DND-41 (cell line): ENCODE results near the gene NPY.

Source experiments
- ATAC-seq: fragments of 200-7000 bp; cut with Tn5 transposase; 3 replicates; pipeline ENCODE4 v1.9.1; 2021; ENCODE audit warnings: low read depth; ENCODE audit not compliant: insufficient read depth
- DNase-seq: peaks from one replicate; pipeline ENCODE4 v3.0.0-alpha.2; 2020
- H2AFZ ChIP-seq: 2 replicates; pipeline ENCODE4 v1.6.0; 2012; ENCODE audit warnings: low read depth, low read length
- H3K27ac ChIP-seq: 2 replicates; pipeline ENCODE4 v1.5.1; 2012; ENCODE audit warnings: low read length, inconsistent platforms
- H3K27me3 ChIP-seq: fragments of 200-600 bp; sonication (generic); 2 replicates; pipeline ENCODE4 v1.6.0; 2012; ENCODE audit warnings: low read length, mild to moderate bottlenecking, inconsistent platforms; ENCODE audit not compliant: insufficient read depth, poor library complexity
- H3K36me3 ChIP-seq: 2 replicates; pipeline ENCODE4 v1.5.1; 2012; ENCODE audit warnings: low read length, inconsistent platforms; ENCODE audit not compliant: insufficient read depth
- H3K4me1 ChIP-seq: 2 replicates; pipeline ENCODE4 v1.5.1; 2012; ENCODE audit warnings: mild to moderate bottlenecking, low read length; ENCODE audit not compliant: insufficient read depth
- H3K4me2 ChIP-seq: 2 replicates; pipeline ENCODE4 v1.6.0; 2012; ENCODE audit warnings: mild to moderate bottlenecking, moderate library complexity, low read length, inconsistent platforms; ENCODE audit not compliant: insufficient read depth
- H3K4me3 ChIP-seq, 2 experiments: fragments of 200-600 bp in 1 of 2; shearing (Covaris generic) in 1 of 2; 2 replicates each; pipeline ENCODE4 v1.5.1; 2012 to 2016; ENCODE audit warnings: inconsistent platforms in 2 of 2, low read length in 2 of 2, mild to moderate bottlenecking in 2 of 2, low read depth in 1 of 2, moderate library complexity in 1 of 2
- H3K79me2 ChIP-seq: 2 replicates; pipeline ENCODE4 v1.6.0; 2012; ENCODE audit warnings: low read length, inconsistent platforms; ENCODE audit not compliant: insufficient read depth
- H3K9ac ChIP-seq: 2 replicates; pipeline ENCODE4 v1.6.0; 2012; ENCODE audit warnings: low read depth, mild to moderate bottlenecking, inconsistent platforms, low read length, moderate library complexity
- H3K9me3 ChIP-seq: 2 replicates; pipeline ENCODE4 v1.5.1; 2012; ENCODE audit warnings: low read length, moderate library complexity, mild to moderate bottlenecking, inconsistent platforms; ENCODE audit not compliant: insufficient read depth, severe bottlenecking
- H4K20me1 ChIP-seq: 2 replicates; pipeline ENCODE4 v1.6.0; 2012; ENCODE audit warnings: low read length; ENCODE audit not compliant: insufficient read depth
- EZH2 ChIP-seq: IDR thresholded peaks from 3 replicates; pipeline ENCODE4 v1.6.1; 2012; ENCODE audit warnings: borderline replicate concordance, low read depth, mild to moderate bottlenecking, moderate library complexity, low read length, inconsistent platforms; ENCODE audit not compliant: severe bottlenecking
- TF ChIP-seq, protein P1 (sequence below): IDR thresholded peaks from 2 replicates; pipeline ENCODE4 v1.5.1; 2012; ENCODE audit warnings: borderline replicate concordance, low read length, moderate library complexity, mild to moderate bottlenecking; ENCODE audit not compliant: poor library complexity, severe bottlenecking; ENCODE audit errors: extremely low read depth

The NPY gene

DNA sequence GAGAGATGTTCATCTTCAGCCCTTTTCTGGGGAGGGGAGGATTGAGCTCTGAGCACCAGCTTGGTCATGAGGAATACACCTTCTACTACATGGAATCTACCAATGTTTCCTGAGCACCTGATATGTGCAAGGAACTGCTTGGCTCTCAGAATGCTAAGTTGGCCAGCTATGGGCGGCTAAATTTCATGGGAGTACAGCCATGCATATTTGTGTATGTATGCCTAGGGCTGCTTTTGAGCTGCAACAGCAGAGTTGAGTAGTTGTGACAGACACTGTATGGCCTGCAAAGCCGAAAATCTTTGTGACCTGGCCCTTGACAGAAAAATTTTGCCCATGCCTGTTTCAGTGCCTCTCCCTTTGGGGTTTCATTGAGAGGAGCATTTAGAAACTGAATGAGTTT, 44.9 kb downstream of the NPY start:
- Histone ChIP-seq H3K79me2 (no peaks in the 10 kb centered on the region), H4K20me1 (no peaks in the 10 kb centered on the region), H3K27me3 (peaks cover 9% of the 10 kb centered on the region), H3K9ac (no peak overlapping the region), H3K9me3 (peaks cover 3% of the 10 kb centered on the region), H2AFZ (no peak overlapping the region), H3K4me2 (no peak overlapping the region), H3K4me1 (no peaks in the 10 kb centered on the region), H3K27ac (no peak overlapping the region), H3K4me3 (no peak overlapping the region), H3K36me3 (no peaks in the 10 kb centered on the region)
- TF ChIP-seq, protein P1, sequence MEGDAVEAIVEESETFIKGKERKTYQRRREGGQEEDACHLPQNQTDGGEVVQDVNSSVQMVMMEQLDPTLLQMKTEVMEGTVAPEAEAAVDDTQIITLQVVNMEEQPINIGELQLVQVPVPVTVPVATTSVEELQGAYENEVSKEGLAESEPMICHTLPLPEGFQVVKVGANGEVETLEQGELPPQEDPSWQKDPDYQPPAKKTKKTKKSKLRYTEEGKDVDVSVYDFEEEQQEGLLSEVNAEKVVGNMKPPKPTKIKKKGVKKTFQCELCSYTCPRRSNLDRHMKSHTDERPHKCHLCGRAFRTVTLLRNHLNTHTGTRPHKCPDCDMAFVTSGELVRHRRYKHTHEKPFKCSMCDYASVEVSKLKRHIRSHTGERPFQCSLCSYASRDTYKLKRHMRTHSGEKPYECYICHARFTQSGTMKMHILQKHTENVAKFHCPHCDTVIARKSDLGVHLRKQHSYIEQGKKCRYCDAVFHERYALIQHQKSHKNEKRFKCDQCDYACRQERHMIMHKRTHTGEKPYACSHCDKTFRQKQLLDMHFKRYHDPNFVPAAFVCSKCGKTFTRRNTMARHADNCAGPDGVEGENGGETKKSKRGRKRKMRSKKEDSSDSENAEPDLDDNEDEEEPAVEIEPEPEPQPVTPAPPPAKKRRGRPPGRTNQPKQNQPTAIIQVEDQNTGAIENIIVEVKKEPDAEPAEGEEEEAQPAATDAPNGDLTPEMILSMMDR = no peak
- TF ChIP-seq EZH2 = no peak
- ATAC-seq (no peak), DNase-seq (no peak)

DNA sequence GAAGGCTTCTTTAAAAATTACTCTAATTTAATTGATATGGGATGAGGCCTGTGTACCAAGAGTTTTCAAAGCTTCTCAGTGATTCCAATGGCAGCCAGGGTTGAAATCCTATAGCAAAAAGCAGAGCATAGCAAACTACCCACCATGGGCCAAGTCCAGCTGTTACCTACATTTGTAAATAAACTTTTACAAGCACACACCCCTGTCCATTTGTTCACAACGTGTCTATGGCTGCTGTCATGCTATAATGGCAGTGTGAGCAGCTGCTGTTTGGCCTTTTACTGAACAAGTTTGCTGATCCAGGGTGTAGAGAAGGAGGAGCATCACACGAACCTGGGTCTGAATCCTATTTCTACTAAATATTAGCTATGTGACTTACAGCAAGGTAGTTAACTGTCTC, 50.0 kb downstream of the NPY start:
- no peak overlapping the region for H3K27ac ChIP-seq
- H3K27me3 ChIP-seq = peaks cover 4% of the 10 kb centered on the region
- TF ChIP-seq EZH2 = no peak
- TF ChIP-seq, protein P1 = no peak
- no peaks in the 10 kb centered on the region for H3K36me3 ChIP-seq
- H3K4me2 ChIP-seq = no peak overlapping the region
- no peaks in the 10 kb centered on the region for H3K4me1 ChIP-seq
- no peak overlapping the region for H3K9ac ChIP-seq
- no peak overlapping the region for H3K4me3 ChIP-seq
- peaks cover 3% of the 10 kb centered on the region for H3K9me3 ChIP-seq
- H4K20me1 ChIP-seq = no peaks in the 10 kb centered on the region
- no peaks in the 10 kb centered on the region for H3K79me2 ChIP-seq
- ATAC-seq (no peak), DNase-seq (no peak)
- no peak overlapping the region for H2AFZ ChIP-seq

DNA sequence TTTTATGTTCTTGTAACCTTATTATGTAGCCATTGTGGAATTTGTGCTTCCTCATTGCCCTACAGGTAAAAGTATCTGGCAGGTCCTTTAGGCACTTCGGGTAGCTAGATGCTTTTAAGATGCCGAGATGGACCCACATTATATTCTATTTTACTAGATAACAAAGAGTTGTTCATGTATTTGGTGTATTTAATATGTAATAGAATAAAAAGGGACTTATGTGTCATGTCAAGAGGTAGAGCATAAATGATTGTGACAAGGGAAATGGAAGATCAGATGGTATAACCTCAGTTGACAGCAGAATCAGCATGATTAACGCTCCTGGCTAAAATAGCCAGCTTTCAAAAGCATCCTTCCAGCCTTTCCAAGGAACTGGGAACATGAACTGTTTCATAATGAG, 50.6 kb downstream of the NPY start:
- H3K4me2 ChIP-seq = no peak overlapping the region

More for the DNA sequence above, 50.6 kb downstream of the NPY start:
- Histone ChIP-seq H3K9ac (no peak overlapping the region), H3K79me2 (no peaks in the 10 kb centered on the region), H3K36me3 (no peaks in the 10 kb centered on the region), H3K9me3 (peaks cover 3% of the 10 kb centered on the region), H4K20me1 (no peaks in the 10 kb centered on the region), H2AFZ (no peak overlapping the region), H3K27ac (no peak overlapping the region), H3K27me3 (no peaks in the 10 kb centered on the region), H3K4me1 (no peaks in the 10 kb centered on the region), H3K4me3 (no peak overlapping the region)
- ATAC-seq (no peak), DNase-seq (no peak)
- TF ChIP-seq EZH2 = no peak
- TF ChIP-seq, protein P1 = no peak
